ENCODE measurements around the gene KIAA0232. TPM values are rescaled to one million over a fixed set of nuclear protein-coding genes. Genes with fewer than 3 reads are reported as not detected.
A peak's percentile ranks its signal among the peaks of the same experiment; 100 is the strongest.

KIAA0232 gene
- total RNA-seq, 4 donors from 2014 or later: 34.6 to 54.0 (median 47.8) TPM

GRCh38 chr4:6884341-6884870 lies 101.9 kb downstream of the KIAA0232 start:
- Histone ChIP-seq H3K36me3 (peaks cover 27 to 49% (median 36%) of the 10 kb centered on the region in 4 donors), H3K4me1 (peaks cover 22 to 29% (median 27%) of the 10 kb centered on the region in 4 donors), H3K27me3 (no peaks in the 10 kb centered on the region), H3K9me3 (no peaks in the 10 kb centered on the region), H3K4me3 (no peak overlapping the region), H3K27ac (replicated peaks in 1 of 4) (peak overlapping the region in 1 of 4 donors; percentile 85)
- intact Hi-C loops (cut with DNase I): no loop called here
- TF ChIP-seq POLR2AphosphoS5 (IDR thresholded peaks at IDR 0.05): no peak
- 73% methylated on average over 3 of the region's 3 CpGs for WGBS
- DNase-seq (ENCODE audit: extremely low spot score): no peak

- peak overlapping the region in 3 of 4 donors; percentile 0 to 26 (median 25) for H3K4me3 ChIP-seq
- intact Hi-C loops (cut with DNase I): no loop called here
- H3K4me1 ChIP-seq: peaks cover 22 to 29% (median 27%) of the 10 kb centered on the region in 4 donors
- H3K27me3 ChIP-seq: no peaks in the 10 kb centered on the region
- no peaks in the 10 kb centered on the region for H3K9me3 ChIP-seq
- DNase-seq (ENCODE audit: extremely low spot score): no peak
- TF ChIP-seq POLR2AphosphoS5 (IDR thresholded peaks at IDR 0.05) (peak; percentile 11 to 36), POLR2A (IDR thresholded peaks at IDR 0.05; ENCODE audit: low read depth) (no peak)
- TF ChIP-seq, protein P1, sequence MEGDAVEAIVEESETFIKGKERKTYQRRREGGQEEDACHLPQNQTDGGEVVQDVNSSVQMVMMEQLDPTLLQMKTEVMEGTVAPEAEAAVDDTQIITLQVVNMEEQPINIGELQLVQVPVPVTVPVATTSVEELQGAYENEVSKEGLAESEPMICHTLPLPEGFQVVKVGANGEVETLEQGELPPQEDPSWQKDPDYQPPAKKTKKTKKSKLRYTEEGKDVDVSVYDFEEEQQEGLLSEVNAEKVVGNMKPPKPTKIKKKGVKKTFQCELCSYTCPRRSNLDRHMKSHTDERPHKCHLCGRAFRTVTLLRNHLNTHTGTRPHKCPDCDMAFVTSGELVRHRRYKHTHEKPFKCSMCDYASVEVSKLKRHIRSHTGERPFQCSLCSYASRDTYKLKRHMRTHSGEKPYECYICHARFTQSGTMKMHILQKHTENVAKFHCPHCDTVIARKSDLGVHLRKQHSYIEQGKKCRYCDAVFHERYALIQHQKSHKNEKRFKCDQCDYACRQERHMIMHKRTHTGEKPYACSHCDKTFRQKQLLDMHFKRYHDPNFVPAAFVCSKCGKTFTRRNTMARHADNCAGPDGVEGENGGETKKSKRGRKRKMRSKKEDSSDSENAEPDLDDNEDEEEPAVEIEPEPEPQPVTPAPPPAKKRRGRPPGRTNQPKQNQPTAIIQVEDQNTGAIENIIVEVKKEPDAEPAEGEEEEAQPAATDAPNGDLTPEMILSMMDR (IDR thresholded peaks at IDR 0.05): peak; percentile 27 to 39 (median 29)
- peak overlapping the region; percentile 69 to 85 (median 78) for H3K27ac ChIP-seq (replicated peaks in 1 of 4)
- WGBS: 33% methylated on average over 1 of the region's 15 CpGs
- H3K36me3 ChIP-seq: peaks cover 17 to 37% (median 24%) of the 10 kb centered on the region in 4 donors
Measured at GRCh38 chr4:6885953-6886557, 103.5 kb downstream of the KIAA0232 start.

DNA sequence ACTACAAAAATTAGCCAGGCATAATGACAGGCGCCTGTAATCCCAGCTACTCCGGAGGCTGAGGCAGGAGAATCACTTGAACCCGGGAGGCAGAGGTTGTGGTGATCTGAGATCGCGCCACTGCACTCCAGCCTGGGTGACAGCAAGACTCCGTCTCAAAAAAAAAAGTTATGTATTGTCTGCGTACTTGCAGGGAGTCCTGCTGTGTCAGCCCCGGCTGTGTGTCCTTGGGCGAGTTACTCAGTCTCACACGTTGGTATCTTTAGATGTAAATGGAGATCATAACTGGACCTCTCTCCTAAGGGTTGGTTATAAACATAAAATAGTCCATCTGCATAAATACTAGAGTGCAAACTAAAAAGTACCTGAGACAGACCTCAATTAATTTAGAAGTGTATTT lies 104.4 kb downstream of the KIAA0232 start:
- Histone ChIP-seq H3K27ac (replicated peaks in 1 of 4) (peak overlapping the region in 3 of 4 donors; percentile 69 to 85 (median 76)), H3K4me1 (peaks cover 22 to 30% (median 27%) of the 10 kb centered on the region in 4 donors), H3K9me3 (no peaks in the 10 kb centered on the region), H3K4me3 (no peak overlapping the region), H3K27me3 (no peaks in the 10 kb centered on the region), H3K36me3 (peaks cover 8 to 28% (median 16%) of the 10 kb centered on the region in 4 donors)
- WGBS: 82% methylated on average over 10 of the region's 10 CpGs
- intact Hi-C loops (cut with DNase I): no loop called here
- DNase-seq (ENCODE audit: extremely low spot score): no peak
- TF ChIP-seq EP300 (IDR thresholded peaks at IDR 0.05) (no peak), POLR2AphosphoS5 (IDR thresholded peaks at IDR 0.05) (no peak), POLR2A (IDR thresholded peaks at IDR 0.05; ENCODE audit: low read depth) (no peak)
- TF ChIP-seq, protein P1 (IDR thresholded peaks at IDR 0.05): no peak

- intact Hi-C loops (cut with DNase I): no loop called here
- no peaks in the 10 kb centered on the region for H3K27me3 ChIP-seq
- peak overlapping the region in 1 of 4 donors; percentile 18 for H3K27ac ChIP-seq (replicated peaks in 1 of 4)
- H3K4me1 ChIP-seq: peaks cover 27 to 39% (median 36%) of the 10 kb centered on the region in 4 donors
- WGBS: 70% methylated on average over 18 of the region's 21 CpGs
- H3K4me3 ChIP-seq: no peak overlapping the region
- H3K9me3 ChIP-seq: no peaks in the 10 kb centered on the region
- TF ChIP-seq, protein P1 (IDR thresholded peaks at IDR 0.05): no peak
- no peak for TF ChIP-seq POLR2AphosphoS5 (IDR thresholded peaks at IDR 0.05)
- no peak for TF ChIP-seq EP300 (IDR thresholded peaks at IDR 0.05)
- no peak for TF ChIP-seq POLR2A (IDR thresholded peaks at IDR 0.05; ENCODE audit: low read depth)
- DNase-seq (ENCODE audit: extremely low spot score): no peak
- peaks cover under 1 to 19% (median 9%) of the 10 kb centered on the region in 4 donors for H3K36me3 ChIP-seq
Measured at GRCh38 chr4:6887591-6888371, 105.3 kb downstream of the KIAA0232 start.

DNA sequence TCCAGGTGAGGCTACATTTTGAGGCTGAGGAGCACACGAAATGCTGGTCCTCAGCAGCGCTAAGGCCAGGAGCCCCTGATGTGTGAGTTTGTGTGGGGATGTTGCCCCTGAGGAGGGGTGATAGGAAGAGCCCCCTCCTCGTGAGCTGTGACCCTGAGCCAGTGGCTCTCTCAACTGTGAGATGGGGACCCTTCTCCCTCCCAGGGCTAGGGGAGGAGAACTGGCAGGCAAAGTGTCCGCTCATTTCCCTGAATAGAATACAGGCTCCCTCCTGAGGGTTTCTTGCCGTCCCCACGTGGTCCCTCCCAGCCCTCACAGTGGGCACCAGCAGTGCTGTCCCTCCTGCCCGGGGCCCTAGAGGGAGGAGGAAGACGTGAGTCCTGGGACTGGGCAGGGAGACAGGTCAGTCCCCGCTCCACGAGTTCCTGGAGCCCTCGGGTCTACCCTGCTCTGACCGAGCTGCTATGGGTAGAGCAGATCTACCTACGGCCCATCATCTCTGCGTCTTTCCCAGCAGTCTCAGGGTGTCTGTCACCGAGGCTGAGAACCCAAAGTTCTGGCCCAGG lies 106.1 kb downstream of the KIAA0232 start:
- peaks cover 31 to 40% (median 38%) of the 10 kb centered on the region in 4 donors for H3K4me1 ChIP-seq
- no peaks in the 10 kb centered on the region for H3K27me3 ChIP-seq
- 76% methylated on average over 8 of the region's 15 CpGs for WGBS
- DNase-seq (ENCODE audit: extremely low spot score): no peak
- H3K9me3 ChIP-seq: no peaks in the 10 kb centered on the region
- H3K36me3 ChIP-seq: peaks cover 0 to 11% (median 3%) of the 10 kb centered on the region in 4 donors
- no peak overlapping the region for H3K4me3 ChIP-seq
- intact Hi-C loops (cut with DNase I): no loop called here
- TF ChIP-seq EP300 (IDR thresholded peaks at IDR 0.05) (no peak), POLR2A (IDR thresholded peaks at IDR 0.05; ENCODE audit: low read depth) (no peak), POLR2AphosphoS5 (IDR thresholded peaks at IDR 0.05) (no peak)
- TF ChIP-seq, protein P1 (IDR thresholded peaks at IDR 0.05): no peak
- H3K27ac ChIP-seq (replicated peaks in 1 of 4): no peak overlapping the region

Data from esophagus muscularis mucosa (tissue), 4 donors.